GM18517 (cell line): Measurements from ENCODE around the gene LEFTY2.
A peak's percentile ranks its signal among the peaks of the same experiment; 100 is the strongest.
"Not testable (repeated sequence)": the region's sequence is repeated elsewhere in the genome, so short reads cannot be mapped to it uniquely, and the experiment has no call there.

Experiments used
- ATAC-seq: cut with Tn5 transposase; IDR thresholded peaks from one replicate; pipeline ENCODE4 v1.9.1; 2021; ENCODE audit warnings: mild to moderate bottlenecking, moderate library complexity; ENCODE audit not compliant: unreplicated experiment

The LEFTY2 gene

DNA sequence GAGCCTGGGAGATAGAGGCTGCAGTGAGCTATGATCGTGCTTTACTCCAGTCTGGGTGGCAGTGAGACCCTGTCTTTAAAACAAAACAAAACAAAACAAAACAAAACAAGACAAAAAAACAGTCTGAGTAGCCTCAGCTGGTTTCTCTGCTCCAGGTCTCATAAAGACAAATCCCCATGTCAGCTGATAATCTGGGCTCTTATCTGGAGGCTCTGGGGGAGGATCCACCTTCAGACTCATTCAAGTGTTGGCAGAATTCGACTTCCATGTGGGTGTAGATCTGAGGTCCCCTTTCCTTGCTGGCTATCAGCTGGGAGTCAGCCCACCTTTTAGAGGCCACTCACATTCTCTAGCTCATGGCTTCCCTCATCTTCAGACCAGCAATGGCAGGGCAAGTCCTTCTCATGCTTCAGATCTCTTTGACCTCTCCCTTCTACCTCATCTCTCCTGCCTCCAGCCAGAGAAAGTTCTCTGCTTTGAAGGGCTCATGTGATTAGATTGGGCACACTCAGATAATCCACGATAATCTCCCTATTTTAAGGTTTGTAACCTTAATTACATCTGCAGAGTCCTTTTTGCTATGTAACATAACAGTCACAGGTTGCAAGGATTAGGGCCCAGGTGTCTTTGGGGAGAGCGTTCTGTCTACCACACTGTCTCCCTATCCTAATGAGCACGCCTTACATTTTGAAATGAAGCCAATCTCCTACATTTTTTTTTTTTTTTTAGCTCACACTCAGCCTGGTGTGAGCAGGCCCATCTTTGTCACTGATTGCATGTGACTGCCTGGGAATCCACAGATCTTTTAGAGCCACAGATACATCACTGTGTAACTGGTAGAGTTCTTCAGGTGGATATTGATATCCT lies 9.5 kb downstream of the LEFTY2 start:
- ATAC-seq, result no peak

DNA sequence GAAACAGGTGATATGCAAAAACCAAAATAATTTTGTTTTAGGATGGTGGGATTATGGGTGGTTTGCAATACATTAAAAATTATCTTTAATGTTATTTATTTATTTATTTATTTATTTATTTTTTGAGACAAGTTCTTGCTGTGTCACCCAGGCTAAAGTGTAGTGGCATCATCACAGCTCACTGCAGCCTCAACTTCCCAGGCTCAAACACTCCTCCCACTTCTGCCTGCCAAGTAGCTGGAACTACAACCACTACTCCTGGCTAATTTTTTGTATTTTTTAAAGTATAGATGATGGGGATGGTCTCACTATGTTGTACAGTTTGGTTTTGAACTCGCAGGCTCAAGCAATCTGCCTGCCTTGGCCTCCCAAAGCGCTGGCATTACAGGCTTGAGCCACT lies 10.5 kb downstream of the LEFTY2 start:
- ATAC-seq, result no peak

DNA sequence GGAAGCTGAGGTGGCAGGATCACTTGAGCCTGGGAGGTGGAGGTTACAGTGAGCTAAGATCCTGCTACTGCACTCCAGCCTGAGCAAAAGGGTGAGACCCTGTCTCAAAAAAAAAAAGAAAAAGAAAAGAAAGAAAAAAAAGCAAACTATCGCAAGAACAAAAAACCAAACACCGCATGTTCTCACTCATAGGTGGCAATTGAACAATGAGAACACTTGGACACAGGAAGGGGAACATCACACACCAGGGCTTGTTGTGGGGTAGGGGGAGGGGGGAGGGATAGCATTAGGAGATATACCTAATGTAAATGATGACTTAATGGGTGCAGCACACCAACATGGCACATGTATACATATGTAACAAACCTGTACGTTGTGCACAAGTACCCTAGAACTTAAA lies 11.6 kb downstream of the LEFTY2 start:
- not testable (repeated sequence) for ATAC-seq

DNA sequence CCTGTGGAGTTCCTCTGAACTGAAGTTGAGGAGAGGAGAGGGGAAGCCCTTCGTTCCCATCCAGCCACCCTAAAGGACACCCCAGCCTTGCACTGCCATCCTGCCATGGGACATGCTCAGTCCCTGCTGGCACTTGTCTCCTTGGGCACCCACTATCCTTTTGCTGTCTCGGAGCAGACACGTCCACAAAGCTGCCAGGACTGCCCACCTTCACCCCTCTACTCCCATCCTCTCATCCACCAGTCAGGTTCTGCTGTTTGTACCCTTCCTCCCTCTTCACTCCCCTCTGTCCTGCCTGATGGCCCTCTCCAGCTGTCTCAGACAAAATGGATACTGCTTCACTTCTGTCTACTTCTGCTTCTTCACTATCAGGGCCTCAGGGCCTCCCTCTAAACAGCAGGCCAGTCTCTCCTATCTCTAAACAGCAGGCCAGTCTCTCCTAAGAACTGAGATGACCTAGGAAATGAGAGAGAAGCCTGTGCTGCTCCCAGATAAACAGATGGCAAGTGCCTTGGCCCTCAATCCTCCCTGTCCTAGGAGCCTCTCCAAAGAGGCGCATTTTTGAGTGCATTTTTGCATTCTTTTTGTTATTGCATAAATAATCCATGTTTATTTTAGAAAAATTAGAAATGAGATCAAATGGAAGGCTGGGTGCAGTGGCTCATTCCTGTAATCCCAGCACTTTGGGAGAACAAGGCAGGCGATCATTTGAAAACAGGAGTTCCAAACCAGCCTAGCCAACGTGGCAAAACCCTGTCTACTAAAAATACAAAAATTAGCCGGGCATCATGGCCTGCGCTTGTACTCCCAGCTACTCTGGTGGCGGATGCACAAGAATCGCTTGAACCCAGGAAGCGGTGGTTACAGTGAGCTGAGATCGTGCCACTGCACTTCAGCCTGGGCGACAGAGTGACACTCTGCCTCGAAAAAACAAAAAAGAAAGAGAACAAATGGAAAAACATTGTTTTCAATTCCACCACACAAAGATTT lies 12.5 kb downstream of the LEFTY2 start:
- no peak for ATAC-seq

DNA sequence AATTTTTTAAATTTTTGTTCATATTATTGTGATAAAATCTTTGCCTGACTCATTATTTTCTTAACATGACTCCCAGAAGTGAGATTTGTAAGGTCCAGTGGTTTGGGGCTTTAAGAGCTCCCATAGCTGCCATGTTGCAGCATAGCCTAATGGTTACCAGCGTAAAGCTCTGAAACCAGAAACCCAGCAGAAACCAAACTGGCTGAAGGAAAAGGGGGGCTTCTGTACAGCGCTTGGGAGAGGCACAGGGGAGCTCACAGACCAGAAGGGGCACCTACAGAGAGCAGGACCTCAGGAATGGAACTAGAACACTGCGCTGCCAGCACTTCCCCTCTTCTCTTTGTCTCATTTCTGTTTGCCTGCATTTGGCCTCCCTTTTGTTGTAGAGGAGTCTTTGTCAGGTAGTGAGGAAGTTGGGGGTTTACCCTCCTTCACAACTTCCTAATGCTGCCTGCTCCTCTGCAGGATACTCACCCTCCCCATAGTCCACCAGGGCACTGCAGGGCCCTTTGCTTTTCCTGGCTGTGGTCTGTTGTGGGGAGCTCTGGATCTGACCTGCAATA lies 14.4 kb downstream of the LEFTY2 start:
- no peak for ATAC-seq

DNA sequence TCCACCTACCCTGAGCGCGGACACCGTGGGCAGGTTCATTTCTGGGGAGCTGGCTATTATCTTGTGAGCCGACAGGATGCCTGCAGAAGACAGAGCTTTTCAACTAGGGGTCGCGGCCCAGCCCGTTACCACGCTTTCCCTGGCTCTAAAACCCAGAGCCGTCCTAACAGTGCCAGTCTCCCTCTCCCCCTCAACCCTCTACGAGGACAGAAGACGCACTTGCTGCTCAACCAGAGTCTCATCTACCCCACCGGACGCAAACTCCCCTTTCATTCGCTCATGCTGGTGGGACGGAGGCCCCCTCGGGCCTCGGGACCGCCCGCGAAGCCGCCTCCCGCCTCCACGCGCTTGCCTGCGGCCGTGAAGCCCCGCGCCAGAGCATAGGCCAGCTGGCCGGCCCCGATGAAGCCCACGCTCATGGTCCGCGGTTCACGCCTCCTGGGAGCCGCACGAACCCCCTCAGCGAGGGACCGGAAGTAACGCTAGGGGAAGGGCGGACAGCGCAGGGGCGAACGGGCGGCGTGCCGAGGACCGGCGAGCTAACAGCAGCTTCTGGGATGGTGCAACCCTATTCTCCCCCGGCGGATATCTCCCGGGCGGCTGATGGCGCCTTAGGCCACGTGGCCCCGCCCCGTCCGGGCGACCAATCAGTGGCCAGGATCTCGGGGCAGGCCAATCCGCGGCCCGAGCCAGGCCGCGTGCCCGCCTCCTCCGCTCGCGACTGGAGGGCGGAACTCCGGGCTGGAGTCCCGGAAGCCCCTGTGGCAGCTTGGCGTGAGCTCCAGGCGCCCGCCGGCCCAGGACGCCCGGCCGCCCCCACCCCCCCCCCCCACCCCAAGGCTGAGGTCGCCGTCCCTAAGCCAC lies 17.1 kb downstream of the LEFTY2 start, which contains the start of gene PYCR2:
PYCR2 (minus strand) TSS at position 559 of the 864 bp plus-strand sequence; CDS start at position 419, 140 bp downstream.
- peak; percentile 96 for ATAC-seq

DNA sequence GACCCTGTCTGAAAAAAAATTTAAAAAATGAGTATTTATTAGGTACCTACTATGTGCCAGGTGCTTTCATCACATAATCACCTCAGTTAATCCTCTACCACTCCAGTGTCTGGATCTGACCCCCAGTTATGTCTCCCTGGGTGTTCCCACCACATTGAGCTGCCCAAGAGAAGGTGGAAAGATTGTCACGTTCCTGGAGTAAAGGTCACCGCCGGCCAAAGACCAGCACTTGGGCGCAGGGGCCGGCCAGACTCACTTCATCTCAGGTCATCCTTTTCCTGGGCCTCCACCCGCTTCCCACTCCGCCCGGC lies 17.7 kb downstream of the LEFTY2 start:
- ATAC-seq, result no peak

DNA sequence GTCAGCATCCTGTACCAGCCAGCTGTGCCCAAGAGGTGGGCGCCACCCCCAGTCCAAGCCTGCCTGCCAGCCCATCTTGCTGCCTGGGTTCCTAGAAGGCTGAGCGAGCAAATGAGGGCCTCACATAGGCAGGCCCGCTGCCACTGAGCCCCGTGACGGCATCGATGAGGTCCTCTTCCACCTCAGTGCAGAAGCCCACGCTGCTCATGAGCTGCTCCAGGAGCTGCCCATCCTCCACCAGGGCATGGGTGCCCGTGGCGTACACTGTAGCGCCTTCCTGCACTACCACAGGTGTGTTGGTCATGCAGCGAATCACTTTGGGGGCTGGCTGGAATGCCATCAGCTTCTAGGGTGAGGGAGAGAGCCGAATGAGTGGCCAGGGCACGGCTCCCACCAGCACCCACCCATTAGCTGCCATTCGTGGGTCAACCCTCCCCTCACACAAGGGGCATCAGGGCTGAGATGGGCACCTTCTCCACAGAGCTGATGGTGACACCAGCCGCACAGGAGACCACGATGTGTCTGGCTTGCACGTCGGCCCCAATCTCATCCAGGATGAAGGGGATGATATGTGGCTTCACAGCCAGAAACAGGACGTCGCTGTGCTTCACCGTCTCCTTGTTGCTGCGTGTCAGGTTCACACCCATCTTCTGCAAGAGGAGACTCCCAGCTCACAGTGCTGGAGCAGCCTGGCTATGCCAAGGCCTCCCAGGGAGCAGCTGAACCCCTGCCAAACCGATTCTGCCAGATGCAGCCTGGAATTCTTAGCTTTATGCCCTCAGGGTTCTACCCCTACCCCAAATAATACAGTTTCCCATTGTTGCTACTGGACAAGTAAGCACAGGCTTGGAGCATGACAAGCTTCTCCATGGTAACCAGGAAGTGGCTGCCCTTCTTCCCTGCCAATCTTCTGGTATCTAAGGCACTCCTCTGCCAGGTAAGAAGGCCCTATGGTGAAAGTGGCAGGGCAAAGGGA lies 19.0 kb downstream of the LEFTY2 start:
- ATAC-seq, result no peak

DNA sequence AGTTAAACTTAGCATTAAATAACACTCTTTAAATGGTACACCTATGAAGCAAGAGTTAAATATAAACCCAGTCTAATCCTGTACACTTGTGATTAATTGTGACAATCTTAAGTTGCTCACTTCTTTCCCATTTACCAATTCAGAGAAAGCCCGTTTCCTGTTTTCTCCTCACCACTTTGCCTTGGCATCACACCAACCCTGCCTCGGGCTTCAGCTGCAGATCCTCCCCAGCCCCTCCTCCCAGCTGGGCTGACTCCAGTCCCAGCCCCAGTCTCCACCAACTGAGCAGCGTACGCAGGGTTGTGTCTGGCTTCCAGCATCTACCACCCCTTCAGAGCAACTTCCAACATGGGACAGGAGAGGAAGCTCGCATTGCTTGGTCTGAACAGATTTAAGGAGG lies 21.1 kb downstream of the LEFTY2 start:
- ATAC-seq, result no peak

DNA sequence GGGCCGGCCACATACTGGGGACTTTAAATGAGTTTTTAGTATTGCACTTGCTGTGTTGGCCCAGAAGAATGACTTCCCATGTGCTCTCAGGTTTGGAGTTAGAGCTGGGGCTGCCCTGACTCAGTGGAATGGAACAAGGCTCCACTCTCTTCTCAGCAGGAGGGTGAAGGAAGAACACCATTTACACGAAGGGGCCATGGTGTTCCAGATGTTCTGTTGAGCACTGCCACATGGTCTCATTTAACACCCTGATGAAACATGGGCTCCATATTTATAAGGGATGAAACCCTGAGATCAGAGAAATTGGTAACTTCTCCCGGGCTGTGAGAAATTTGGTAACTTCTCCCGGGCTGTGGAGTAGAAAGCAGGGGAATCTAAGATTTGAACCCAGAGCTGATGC lies 22.7 kb downstream of the LEFTY2 start:
- ATAC-seq, result no peak

DNA sequence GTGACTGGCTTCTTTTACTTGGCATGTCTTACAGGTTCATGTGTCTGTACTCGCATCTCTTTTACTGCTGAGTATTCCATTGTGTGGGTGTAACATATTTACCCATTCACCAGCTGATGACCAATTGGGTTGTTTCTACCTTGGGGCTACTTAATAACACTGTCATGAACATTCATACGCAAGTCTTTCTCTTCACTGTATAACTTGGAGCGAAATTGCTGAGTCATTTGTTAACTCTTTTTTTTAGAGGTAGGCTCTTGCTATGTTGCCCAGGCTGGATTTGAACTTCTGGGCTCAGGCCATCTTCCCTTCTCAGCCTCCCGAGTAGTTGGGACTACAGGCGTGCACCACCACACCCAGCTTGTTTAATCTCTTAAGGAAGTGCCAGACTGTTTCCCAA lies 23.5 kb downstream of the LEFTY2 start:
- no peak for ATAC-seq

DNA sequence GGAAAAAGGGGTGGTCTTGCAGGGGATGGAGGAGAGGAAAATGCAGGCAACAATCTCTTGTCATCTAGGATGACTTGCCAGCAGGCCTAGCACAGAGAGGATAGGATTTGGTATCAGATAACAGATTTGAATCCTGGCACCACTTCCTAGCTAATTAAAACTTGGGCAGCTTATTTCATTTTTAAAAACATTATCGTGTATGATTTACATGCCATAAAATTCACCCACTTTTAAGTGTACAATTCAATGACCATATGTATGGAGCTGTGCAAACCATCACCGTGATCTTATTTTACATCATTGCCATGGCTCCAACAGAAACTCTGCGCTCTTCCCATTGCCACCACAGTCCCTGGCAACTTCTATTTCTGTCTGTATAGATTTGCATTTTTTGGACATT lies 23.9 kb downstream of the LEFTY2 start:
- ATAC-seq, result no peak

DNA sequence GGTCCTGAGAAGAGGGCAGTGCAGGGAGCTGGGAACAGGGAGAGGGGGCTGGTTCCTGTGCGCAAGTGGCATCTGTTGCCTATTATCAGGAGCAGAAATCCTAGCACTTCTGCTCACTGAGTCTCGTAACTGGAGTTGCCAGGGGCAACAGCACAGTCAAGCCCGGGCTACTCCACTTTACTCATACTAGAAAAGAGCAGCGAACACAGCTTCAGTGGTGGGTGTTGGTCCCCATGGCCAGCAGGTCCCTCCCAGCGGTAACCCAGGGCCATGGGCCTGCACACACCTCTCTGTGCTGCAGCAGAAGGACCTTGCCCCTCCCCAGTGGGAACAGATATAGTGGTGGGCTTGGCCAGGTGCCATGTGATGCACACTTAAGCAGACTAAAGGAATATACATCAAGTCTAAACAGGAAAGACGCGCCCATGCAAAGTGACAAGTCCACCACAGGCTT lies 25.5 kb downstream of the LEFTY2 start:
- no peak for ATAC-seq

DNA sequence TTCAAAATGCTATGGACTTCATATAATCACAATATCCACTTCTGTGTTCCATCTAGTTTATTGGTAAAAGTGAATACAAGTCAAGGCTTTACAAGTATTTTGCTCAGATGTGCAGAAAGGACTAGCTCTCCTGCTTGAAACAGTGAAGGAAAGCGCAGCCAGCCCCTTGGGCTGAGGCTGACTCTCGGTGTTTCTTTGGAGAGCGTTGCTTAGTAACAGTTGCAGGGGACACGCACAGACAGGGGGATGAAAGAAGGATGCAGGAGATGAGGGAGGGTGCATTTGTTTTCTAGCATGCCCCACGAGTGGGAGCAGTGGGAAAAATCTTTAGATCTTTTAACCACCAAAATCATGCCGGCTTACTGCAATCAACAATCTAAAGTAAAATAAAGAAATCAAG lies 26.1 kb downstream of the LEFTY2 start:
- ATAC-seq, result no peak

DNA sequence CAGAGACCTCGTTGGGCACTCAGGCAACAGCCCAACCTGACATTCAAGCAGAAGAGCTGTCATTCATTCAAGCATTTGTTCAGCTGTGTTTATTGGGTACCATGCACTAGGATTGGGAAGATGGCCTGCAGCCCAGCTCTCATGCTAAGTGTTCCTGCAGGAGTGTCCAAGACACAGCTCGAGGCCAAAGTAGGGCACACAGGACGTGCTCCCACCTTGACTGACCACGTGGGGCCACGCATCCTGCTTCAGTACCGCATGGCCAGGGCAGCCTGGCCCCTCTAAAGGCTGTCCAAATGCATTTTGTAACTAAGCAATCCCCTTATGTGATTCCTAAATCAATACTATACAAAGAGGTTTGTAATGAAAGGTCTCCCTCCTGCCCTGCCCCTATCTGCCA lies 26.6 kb downstream of the LEFTY2 start:
- ATAC-seq, result no peak

DNA sequence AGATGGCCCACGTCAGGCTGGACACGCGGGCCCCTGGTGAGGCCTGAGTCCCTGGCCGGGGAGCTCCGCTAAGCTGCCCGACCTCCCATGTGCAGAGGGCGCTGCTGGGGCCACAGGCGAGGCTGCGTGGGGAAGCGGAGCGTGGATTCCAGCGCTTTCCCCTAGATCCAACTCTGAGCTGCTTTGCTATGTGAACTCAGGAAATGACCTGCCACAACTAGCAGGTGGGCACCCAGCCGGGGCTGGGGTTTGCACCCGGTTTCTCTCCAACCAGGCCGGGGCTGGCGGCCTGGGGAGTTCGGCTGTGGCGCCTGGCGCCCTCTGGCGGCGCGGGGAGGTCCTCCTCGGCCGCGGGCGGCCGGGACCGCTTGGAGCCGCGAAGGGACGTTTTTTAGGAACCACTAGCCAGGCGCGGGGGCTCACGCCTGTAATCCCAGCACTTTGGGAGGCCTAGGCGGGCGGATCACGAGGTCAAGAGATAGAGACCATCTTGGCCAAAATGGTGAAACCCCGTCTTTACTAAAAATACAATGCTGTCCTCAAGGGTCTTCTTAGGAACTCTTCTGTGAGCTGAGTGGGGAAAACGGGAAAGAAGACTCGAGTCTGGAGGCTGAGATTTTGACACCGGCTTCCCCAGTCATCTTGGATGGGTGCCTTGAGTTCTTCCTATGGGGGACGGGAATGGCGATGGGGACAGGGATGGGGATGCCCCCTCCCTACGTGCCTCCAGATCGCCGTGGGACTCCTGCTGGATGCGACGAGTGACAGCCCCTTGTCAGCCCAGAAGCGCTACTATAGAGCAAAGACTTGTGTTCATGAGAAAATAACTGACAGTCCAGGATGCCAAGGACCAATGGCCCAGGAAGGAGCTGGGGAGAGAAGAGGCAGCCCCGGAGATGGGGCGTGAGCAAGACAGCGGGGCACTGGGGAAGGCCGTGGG lies 29.6 kb downstream of the LEFTY2 start:
- no peak for ATAC-seq

DNA sequence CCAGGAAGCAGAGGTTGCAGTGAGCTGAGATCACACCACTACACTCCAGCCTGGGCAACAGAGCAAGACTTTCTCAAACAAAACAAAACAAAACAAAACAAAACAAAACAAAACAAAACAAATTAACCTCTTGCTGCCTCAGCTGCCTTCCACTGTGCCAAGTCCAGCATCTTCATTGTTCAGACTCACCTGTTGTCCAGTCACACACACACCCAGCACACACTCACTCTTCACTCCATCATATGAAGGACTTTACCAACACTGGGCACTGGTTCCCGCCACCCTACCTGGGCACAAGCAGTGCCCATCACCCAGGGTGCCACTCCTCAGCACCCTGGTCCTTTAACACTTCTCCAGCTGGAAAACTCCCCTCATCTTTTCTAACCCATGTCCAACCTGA lies 31.5 kb downstream of the LEFTY2 start:
- no peak for ATAC-seq

DNA sequence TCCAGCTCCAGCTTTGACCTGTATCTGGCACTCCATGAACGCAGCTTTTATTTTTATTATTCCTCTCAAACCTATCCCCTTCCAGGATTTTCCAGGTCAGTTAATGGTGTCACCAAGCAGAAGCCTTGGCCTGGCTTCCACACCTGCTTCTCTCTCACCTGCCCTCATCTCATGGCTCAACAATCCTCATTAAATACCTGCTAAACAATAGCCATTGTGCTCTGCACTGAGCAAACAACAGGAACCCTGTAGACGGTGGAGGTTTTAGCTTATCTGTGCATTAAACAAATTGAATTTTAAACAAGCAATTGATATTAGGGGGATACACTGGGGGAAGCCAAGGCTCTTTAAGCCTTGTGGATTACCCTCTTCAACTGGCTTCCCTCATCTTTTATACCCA lies 32.2 kb downstream of the LEFTY2 start:
- ATAC-seq, result no peak
